ENCODE data around the gene RABL6.

DNA sequence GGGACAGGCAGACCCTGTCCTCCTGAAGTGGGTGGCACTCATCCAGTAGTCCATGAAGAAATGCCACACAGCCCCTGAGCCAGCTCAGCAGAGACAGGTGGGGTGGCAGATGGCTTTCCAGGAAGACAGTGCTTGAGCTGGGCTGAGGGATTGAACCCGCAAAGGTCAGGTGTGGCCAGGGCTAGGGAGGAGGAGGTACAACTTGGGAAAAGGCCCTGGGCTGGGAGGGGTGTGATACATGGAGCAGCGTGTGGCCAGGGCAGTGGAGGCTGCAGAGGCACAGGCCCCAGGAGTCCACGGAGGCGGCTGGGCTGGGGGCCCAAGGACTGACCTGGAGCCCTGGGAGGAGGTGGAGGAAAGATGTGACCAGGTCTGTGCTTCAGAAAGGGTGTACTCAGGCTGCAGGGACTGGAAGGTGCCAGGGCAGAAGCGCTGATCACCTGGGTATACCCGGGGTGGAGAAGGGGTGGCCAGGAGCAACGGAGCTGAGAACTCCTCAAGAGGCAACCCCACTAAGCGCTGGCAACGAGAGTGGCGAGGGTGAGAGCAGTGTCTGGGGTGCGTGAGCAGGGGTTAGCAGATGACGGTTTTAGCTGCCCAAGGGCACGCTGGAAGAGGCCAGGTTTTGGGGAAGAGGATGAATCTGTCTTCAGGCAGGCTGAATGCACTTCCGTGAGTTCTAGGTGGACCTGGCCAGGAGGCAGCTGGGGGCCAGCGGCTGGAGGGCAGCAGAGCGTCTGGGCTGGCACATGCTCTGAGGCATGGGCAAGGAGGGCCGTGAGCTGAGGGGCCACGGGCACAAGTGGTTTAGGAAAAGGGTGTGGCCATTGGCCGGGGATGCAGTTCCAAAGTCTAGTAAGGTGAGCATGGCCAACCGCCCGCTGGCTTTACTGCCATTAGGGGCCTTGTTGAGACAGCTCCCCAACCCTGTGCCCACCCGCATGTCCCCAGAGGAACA lies 3.9 kb upstream of the RABL6 start:
- TF ChIP-seq PRDM2 (tag by site-specific recombination; IDR thresholded peaks at IDR 0.05; ENCODE audit: borderline replicate concordance) (no peak), SP2 (tag by site-specific recombination; IDR thresholded peaks at IDR 0.05) (peak; percentile 16; the same call in 1 of the 2 replicates), ZFHX2 (tag by site-specific recombination; conservative IDR thresholded peaks at IDR 0.05) (no peak), YY1 (tag by site-specific recombination; IDR thresholded peaks at IDR 0.05) (no peak), REST (tag by site-specific recombination; IDR thresholded peaks at IDR 0.05) (no peak), ZNF555 (tag by site-specific recombination; conservative IDR thresholded peaks at IDR 0.05) (no peak), ZNF433 (tag by site-specific recombination; IDR thresholded peaks at IDR 0.05; ENCODE audit: low read depth) (no peak), ZNF146 (tag by site-specific recombination; IDR thresholded peaks at IDR 0.05) (no peak)
- TF ChIP-seq, protein P1, sequence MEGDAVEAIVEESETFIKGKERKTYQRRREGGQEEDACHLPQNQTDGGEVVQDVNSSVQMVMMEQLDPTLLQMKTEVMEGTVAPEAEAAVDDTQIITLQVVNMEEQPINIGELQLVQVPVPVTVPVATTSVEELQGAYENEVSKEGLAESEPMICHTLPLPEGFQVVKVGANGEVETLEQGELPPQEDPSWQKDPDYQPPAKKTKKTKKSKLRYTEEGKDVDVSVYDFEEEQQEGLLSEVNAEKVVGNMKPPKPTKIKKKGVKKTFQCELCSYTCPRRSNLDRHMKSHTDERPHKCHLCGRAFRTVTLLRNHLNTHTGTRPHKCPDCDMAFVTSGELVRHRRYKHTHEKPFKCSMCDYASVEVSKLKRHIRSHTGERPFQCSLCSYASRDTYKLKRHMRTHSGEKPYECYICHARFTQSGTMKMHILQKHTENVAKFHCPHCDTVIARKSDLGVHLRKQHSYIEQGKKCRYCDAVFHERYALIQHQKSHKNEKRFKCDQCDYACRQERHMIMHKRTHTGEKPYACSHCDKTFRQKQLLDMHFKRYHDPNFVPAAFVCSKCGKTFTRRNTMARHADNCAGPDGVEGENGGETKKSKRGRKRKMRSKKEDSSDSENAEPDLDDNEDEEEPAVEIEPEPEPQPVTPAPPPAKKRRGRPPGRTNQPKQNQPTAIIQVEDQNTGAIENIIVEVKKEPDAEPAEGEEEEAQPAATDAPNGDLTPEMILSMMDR (tag by site-specific recombination; IDR thresholded peaks at IDR 0.05): no peak
